Thymus (tissue), 11 donors: ENCODE results near the gene STMN1. TPM values are rescaled to one million over a fixed set of nuclear protein-coding genes. Genes with fewer than 3 reads are reported as not detected.
A peak's percentile ranks its signal among the peaks of the same experiment; 100 is the strongest.

Experiments used
- DNase-seq, 9 donors: peaks; one replicate each; pipeline ENCODE4 v3.0.0-alpha.2; 2013; ENCODE audit warnings: low spot score in 9 of 9, low read depth in 6 of 9, missing footprints in 1 of 9
- H3K27ac ChIP-seq, 2 donors: one replicate each; pipeline ENCODE4 v1.5.1; 2013; ENCODE audit warnings: control low read depth in 1 of 2, low read depth in 1 of 2, low read length in 1 of 2, mild to moderate bottlenecking in 1 of 2, moderate library complexity in 1 of 2
- H3K27me3 ChIP-seq, 2 donors: one replicate each; pipeline ENCODE4 v1.5.1; 2013; ENCODE audit warnings: low read length in 1 of 2; ENCODE audit not compliant: control insufficient read depth in 2 of 2, insufficient read depth in 1 of 2
- H3K36me3 ChIP-seq, 2 donors: one replicate each; pipeline ENCODE4 v1.5.1; 2013; ENCODE audit warnings: low read length in 1 of 2, mild to moderate bottlenecking in 1 of 2, moderate library complexity in 1 of 2; ENCODE audit not compliant: control insufficient read depth in 2 of 2, insufficient read depth in 2 of 2
- H3K4me1 ChIP-seq, 2 donors: one replicate each; pipeline ENCODE4 v1.5.1; 2013; ENCODE audit warnings: low read length in 2 of 2; ENCODE audit not compliant: control insufficient read depth in 2 of 2, insufficient read depth in 2 of 2
- H3K4me3 ChIP-seq, 2 donors: one replicate each; pipeline ENCODE4 v1.5.1; 2013; ENCODE audit warnings: low read length in 2 of 2, control low read depth in 1 of 2, mild to moderate bottlenecking in 1 of 2
- H3K9me3 ChIP-seq, 2 donors: one replicate each; pipeline ENCODE4 v1.5.1; 2013; ENCODE audit warnings: low read length in 1 of 2, mild to moderate bottlenecking in 1 of 2; ENCODE audit not compliant: control insufficient read depth in 2 of 2, insufficient read depth in 1 of 2
- WGBS: extraction: QIAGEN DNeasy Blood & Tissue Kit; methylation state at CpG from one replicate; pipeline ENCODE4 v1.1.7; 2013; 5-methylcytosine and 5-hydroxymethylcytosine counted together
- polyA plus RNA-seq: library from polyadenylated mRNA; stranded (reverse); fragments of 200-250 nt; gene quantifications from one replicate; pipeline ENCODE4 v1.2.3, GENCODE V29; 2013
- total RNA-seq: library from RNA; stranded (reverse); fragments of 120-200 nt; gene quantifications from one replicate; pipeline ENCODE4 v1.2.4, GENCODE V29; 2013
- donor health status: healthy.

The STMN1 gene
- total and polyA plus RNA-seq, 2 donors = 472 to 1,468 TPM

- peaks cover 0 to 10% of the 10 kb centered on the region in 2 donors for H3K9me3 ChIP-seq
- DNase-seq = no peak
- H3K36me3 ChIP-seq = peaks cover 0 to 9% of the 10 kb centered on the region in 2 donors
- WGBS = 71% methylated on average over 16 of the region's 16 CpGs
- no peak overlapping the region for H3K27ac ChIP-seq
- peaks cover 7 to 24% of the 10 kb centered on the region in 2 donors for H3K4me1 ChIP-seq
- H3K27me3 ChIP-seq = no peaks in the 10 kb centered on the region
- H3K4me3 ChIP-seq = no peak overlapping the region
Measured at GRCh38 chr1:25861316-25862286, 44.6 kb downstream of the STMN1 start.

- 3% methylated on average over 77 of the region's 77 CpGs for WGBS
- DNase-seq = peak; percentile 64 to 92 (median 80)
- peak within 1 kb of the TSS; percentile 88 to 90 for H3K27ac ChIP-seq
Measured at GRCh38 chr1:25858906-25859789, 47.1 kb downstream of the STMN1 start, which contains the start of gene AUNIP. AUNIP (minus strand) TSS chr1:25859457; CDS start chr1:25859357, 100 bp downstream.

GRCh38 chr1:25858494-25858893 is 47.7 kb downstream of the STMN1 start:
- no peak for DNase-seq

More at GRCh38 chr1:25858906-25859789, 47.1 kb downstream of the STMN1 start, which contains the start of gene AUNIP:
- H3K27me3 ChIP-seq = no peaks in the 10 kb centered on the region
- peak within 1 kb of the TSS; percentile 69 to 72 for H3K4me3 ChIP-seq
- H3K4me1 ChIP-seq = peaks cover 7 to 24% of the 10 kb centered on the region in 2 donors
- H3K36me3 ChIP-seq = peaks cover 0 to 9% of the 10 kb centered on the region in 2 donors
- peaks cover 0 to 10% of the 10 kb centered on the region in 2 donors for H3K9me3 ChIP-seq

GRCh38 chr1:25856856-25857255 is 49.4 kb downstream of the STMN1 start:
- DNase-seq = no peak
- WGBS = 97% methylated on average over 11 of the region's 11 CpGs
- Histone ChIP-seq H3K4me1 (peaks cover 7 to 24% of the 10 kb centered on the region in 2 donors), H3K36me3 (no peaks in the 10 kb centered on the region), H3K27ac (no peak overlapping the region), H3K4me3 (no peak overlapping the region), H3K27me3 (no peaks in the 10 kb centered on the region), H3K9me3 (peaks cover 0 to 10% of the 10 kb centered on the region in 2 donors)

More at GRCh38 chr1:25858494-25858893, 47.7 kb downstream of the STMN1 start:
- H3K4me3 ChIP-seq = peak overlapping the region in 1 of 2 donors; percentile 72
- H3K4me1 ChIP-seq = peaks cover 7 to 24% of the 10 kb centered on the region in 2 donors
- peaks cover 0 to 10% of the 10 kb centered on the region in 2 donors for H3K9me3 ChIP-seq
- peaks cover 0 to 9% of the 10 kb centered on the region in 2 donors for H3K36me3 ChIP-seq
- H3K27me3 ChIP-seq = no peaks in the 10 kb centered on the region
- 66% methylated on average over 7 of the region's 7 CpGs for WGBS
- no peak overlapping the region for H3K27ac ChIP-seq

- no peak for DNase-seq
- no peak overlapping the region for H3K27ac ChIP-seq
- H3K9me3 ChIP-seq = peaks cover 0 to 2% of the 10 kb centered on the region in 2 donors
- peaks cover 7 to 10% of the 10 kb centered on the region in 2 donors for H3K4me1 ChIP-seq
- WGBS = over 99% methylated on average over 2 of the region's 2 CpGs
- no peaks in the 10 kb centered on the region for H3K36me3 ChIP-seq
- H3K27me3 ChIP-seq = no peaks in the 10 kb centered on the region
- no peak overlapping the region for H3K4me3 ChIP-seq
Measured at GRCh38 chr1:25854554-25854953, 51.7 kb downstream of the STMN1 start.

Other genes with a start within 250 kb of the STMN1 start
- gene SELENON, start 106.2 kb downstream of the STMN1 start, total RNA-seq = 4.8 TPM
- gene SELENON, start 106.2 kb downstream of the STMN1 start, polyA plus RNA-seq = 17.4 TPM
- 21.5 TPM for gene MTFR1L, start 86.5 kb downstream of the STMN1 start, total RNA-seq
- gene MTFR1L, start 86.5 kb downstream of the STMN1 start, polyA plus RNA-seq = 53.9 TPM
- 4.5 TPM for gene AUNIP, start 47.0 kb downstream of the STMN1 start, total RNA-seq
- 0.59 TPM for gene AUNIP, start 47.0 kb downstream of the STMN1 start, polyA plus RNA-seq
- 2.5 TPM for gene PAQR7, start 30.7 kb downstream of the STMN1 start, total RNA-seq
- 2.9 TPM for gene PAQR7, start 30.7 kb downstream of the STMN1 start, polyA plus RNA-seq
- 73.1 TPM for gene PAFAH2, start 91.6 kb upstream of the STMN1 start, total RNA-seq
- gene PAFAH2, start 91.6 kb upstream of the STMN1 start, polyA plus RNA-seq = 28.2 TPM
- gene EXTL1, start 115.4 kb upstream of the STMN1 start, total RNA-seq = 0.09 TPM
- gene EXTL1, start 115.4 kb upstream of the STMN1 start, polyA plus RNA-seq = 0.14 TPM
- 0.05 TPM for gene SLC30A2, start 139.7 kb upstream of the STMN1 start, total RNA-seq
- 0.41 TPM for gene SLC30A2, start 139.7 kb upstream of the STMN1 start, polyA plus RNA-seq
- 0.09 TPM for gene TRIM63, start 161.2 kb upstream of the STMN1 start, total RNA-seq
- gene TRIM63, start 161.2 kb upstream of the STMN1 start, polyA plus RNA-seq = 1.0 TPM
- 11.9 TPM for gene PDIK1L, start 205.4 kb upstream of the STMN1 start, total RNA-seq
- 6.1 TPM for gene PDIK1L, start 205.4 kb upstream of the STMN1 start, polyA plus RNA-seq